AG10803 (cell line): ENCODE data around the gene BANK1.

Experiments
- DNase-seq: peaks from one replicate; pipeline ENCODE4 v3.0.0; 2010; ENCODE audit warnings: low read depth
- H3K4me3 ChIP-seq: 2 replicates; pipeline ENCODE4 v1.5.1; 2011; ENCODE audit warnings: mild to moderate bottlenecking, low read length, control low read depth
- CTCF ChIP-seq: conservative IDR thresholded peaks from 2 replicates; pipeline ENCODE4 v1.5.1; 2011; ENCODE audit warnings: mild to moderate bottlenecking, low read length, control low read depth, inconsistent platforms

Gene BANK1

GRCh38 chr4:101993842-101994775 is 203.6 kb downstream of the BANK1 start:
- no peak for TF ChIP-seq CTCF
- H3K4me3 ChIP-seq = no peak overlapping the region
- DNase-seq = no peak

GRCh38 chr4:102007959-102008425 is 217.5 kb downstream of the BANK1 start:
- DNase-seq = no peak
- no peak overlapping the region for H3K4me3 ChIP-seq
- no peak for TF ChIP-seq CTCF

- no peak for TF ChIP-seq CTCF
- H3K4me3 ChIP-seq = no peak overlapping the region
- DNase-seq = no peak
These were observed 218.2 kb downstream of the BANK1 start for GRCh38 chr4:102008711-102009110.

GRCh38 chr4:102022343-102022742 is 231.8 kb downstream of the BANK1 start:
- H3K4me3 ChIP-seq = no peak overlapping the region

GRCh38 chr4:102027961-102028360 is 237.4 kb downstream of the BANK1 start:
- DNase-seq = no peak
- TF ChIP-seq CTCF = no peak
- no peak overlapping the region for H3K4me3 ChIP-seq

More at GRCh38 chr4:102022343-102022742, 231.8 kb downstream of the BANK1 start:
- no peak for TF ChIP-seq CTCF
- DNase-seq = no peak

- no peak overlapping the region for H3K4me3 ChIP-seq
- no peak for TF ChIP-seq CTCF
- DNase-seq = no peak
These were observed 240.9 kb downstream of the BANK1 start for GRCh38 chr4:102031406-102031805.

GRCh38 chr4:102036016-102036415 is 245.5 kb downstream of the BANK1 start:
- no peak for DNase-seq
- no peak for TF ChIP-seq CTCF
- no peak overlapping the region for H3K4me3 ChIP-seq
